C4-2B (cell line): ENCODE measurements around the gene PAQR5.

Source experiments
- ZFX ChIP-seq: fragments of 450-650 bp; IDR thresholded peaks from 2 replicates; pipeline ENCODE4 v1.6.1; 2017
- TF ChIP-seq, protein P1 (sequence below): fragments of 450-650 bp; conservative IDR thresholded peaks from 2 replicates; pipeline ENCODE4 v1.5.1; 2017; ENCODE audit warnings: mild to moderate bottlenecking

- TF ChIP-seq, protein P1, sequence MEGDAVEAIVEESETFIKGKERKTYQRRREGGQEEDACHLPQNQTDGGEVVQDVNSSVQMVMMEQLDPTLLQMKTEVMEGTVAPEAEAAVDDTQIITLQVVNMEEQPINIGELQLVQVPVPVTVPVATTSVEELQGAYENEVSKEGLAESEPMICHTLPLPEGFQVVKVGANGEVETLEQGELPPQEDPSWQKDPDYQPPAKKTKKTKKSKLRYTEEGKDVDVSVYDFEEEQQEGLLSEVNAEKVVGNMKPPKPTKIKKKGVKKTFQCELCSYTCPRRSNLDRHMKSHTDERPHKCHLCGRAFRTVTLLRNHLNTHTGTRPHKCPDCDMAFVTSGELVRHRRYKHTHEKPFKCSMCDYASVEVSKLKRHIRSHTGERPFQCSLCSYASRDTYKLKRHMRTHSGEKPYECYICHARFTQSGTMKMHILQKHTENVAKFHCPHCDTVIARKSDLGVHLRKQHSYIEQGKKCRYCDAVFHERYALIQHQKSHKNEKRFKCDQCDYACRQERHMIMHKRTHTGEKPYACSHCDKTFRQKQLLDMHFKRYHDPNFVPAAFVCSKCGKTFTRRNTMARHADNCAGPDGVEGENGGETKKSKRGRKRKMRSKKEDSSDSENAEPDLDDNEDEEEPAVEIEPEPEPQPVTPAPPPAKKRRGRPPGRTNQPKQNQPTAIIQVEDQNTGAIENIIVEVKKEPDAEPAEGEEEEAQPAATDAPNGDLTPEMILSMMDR, result no peak
- no peak for TF ChIP-seq ZFX
Measured at GRCh38 chr15:69386284-69386683, 87.6 kb downstream of the PAQR5 start.
